LNCAP (cell line): ENCODE results near the gene TRUB2.

Experiments
- TF ChIP-seq, protein P1 (sequence below): fragments of 450-650 bp; IDR thresholded peaks from 2 replicates; pipeline ENCODE4 v1.5.1; 2017; ENCODE audit warnings: mild to moderate bottlenecking

The TRUB2 gene, protein sequence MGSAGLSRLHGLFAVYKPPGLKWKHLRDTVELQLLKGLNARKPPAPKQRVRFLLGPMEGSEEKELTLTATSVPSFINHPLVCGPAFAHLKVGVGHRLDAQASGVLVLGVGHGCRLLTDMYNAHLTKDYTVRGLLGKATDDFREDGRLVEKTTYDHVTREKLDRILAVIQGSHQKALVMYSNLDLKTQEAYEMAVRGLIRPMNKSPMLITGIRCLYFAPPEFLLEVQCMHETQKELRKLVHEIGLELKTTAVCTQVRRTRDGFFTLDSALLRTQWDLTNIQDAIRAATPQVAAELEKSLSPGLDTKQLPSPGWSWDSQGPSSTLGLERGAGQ

DNA sequence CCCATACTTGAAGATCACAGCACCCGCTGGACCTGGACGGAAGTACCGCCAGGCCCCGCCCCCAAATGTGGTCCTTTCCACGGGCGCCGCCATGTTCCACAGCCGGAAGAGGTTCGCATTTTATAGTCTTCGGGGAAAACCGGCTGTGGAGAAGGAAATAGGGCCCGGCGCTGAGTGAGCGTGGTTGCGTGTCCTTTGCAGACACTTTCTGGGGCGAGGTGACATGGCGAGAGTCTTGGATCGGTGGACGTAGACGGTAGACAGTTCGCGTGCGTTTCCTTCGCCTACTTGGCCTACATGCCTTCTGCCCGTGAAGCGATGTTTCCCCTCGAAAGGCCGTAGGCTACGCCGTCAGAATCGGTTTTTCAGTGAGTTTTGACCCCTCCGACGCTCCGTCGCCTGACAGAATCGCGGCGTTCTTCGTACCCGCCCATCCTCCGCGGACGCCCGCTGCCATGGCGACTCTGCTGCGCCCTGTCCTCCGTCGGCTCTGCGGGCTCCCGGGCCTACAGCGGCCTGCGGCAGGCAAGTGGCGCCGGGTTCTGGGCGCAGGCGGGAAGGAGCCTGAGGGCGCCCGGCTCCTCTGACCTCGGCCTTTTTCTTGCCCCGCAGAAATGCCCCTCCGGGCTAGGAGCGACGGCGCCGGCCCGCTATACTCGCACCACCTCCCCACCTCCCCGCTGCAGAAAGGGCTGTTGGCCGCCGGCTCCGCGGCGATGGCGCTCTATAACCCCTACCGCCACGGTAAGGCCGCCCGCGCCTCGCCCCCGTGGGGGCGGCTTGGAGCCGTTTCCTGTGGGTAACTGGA lies at the start of gene TRUB2, which contains the start of gene COQ4:
TSS of gene TRUB2 (minus strand) at position 44 of the 808 bp plus-strand sequence. CDS start at position 5, 39 bp downstream.
TSS of gene COQ4 (plus strand) at position 436 of the 808 bp plus-strand sequence. CDS start at position 456, 20 bp downstream.
- TF ChIP-seq, protein P1, sequence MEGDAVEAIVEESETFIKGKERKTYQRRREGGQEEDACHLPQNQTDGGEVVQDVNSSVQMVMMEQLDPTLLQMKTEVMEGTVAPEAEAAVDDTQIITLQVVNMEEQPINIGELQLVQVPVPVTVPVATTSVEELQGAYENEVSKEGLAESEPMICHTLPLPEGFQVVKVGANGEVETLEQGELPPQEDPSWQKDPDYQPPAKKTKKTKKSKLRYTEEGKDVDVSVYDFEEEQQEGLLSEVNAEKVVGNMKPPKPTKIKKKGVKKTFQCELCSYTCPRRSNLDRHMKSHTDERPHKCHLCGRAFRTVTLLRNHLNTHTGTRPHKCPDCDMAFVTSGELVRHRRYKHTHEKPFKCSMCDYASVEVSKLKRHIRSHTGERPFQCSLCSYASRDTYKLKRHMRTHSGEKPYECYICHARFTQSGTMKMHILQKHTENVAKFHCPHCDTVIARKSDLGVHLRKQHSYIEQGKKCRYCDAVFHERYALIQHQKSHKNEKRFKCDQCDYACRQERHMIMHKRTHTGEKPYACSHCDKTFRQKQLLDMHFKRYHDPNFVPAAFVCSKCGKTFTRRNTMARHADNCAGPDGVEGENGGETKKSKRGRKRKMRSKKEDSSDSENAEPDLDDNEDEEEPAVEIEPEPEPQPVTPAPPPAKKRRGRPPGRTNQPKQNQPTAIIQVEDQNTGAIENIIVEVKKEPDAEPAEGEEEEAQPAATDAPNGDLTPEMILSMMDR, result no peak

GRCh38 chr9:128371630-128372117 lies 49.4 kb upstream of the TRUB2 start:
- TF ChIP-seq, protein P1, result no peak

- TF ChIP-seq, protein P1, result no peak
Observed at GRCh38 chr9:128370752-128371629, 48.7 kb upstream of the TRUB2 start, which contains the start of gene URM1. Gene URM1, plus strand, starts transcription at chr9:128371374. Its CDS starts 7 bp downstream, at chr9:128371381.

DNA sequence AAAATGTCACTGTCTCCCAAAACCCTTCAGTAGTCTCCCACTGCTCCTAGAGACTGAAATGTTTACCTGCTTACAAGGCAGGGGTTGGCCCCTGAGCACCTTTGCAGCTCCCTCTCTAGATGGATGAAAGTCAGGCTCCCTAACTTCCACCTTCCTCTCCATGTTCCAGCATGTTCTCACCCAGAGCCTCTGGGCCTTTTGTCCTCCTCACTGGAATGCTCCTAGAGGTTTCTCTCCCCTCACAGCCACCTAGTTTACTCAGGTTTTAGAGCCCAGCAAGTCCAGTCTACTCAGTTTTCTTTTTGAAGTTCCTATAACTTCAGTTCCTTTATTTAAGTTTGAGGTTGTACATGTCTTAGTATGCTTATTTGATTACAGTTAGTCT lies 48.1 kb upstream of the TRUB2 start:
- TF ChIP-seq, protein P1, result no peak

- TF ChIP-seq, protein P1, result no peak
Observed at GRCh38 chr9:128369024-128369706, 46.9 kb upstream of the TRUB2 start.

GRCh38 chr9:128365525-128365924 lies 43.3 kb upstream of the TRUB2 start:
- TF ChIP-seq, protein P1, result no peak
